Testis (tissue), 3 donors: ENCODE measurements around the gene ABCC4. TPM values are rescaled to one million over a fixed set of nuclear protein-coding genes. Genes with fewer than 3 reads are reported as not detected.

Experiments used
- DNase-seq: peaks from one replicate; pipeline ENCODE4 v3.0.0-alpha.2; 2019
- H3K27ac ChIP-seq, 2 donors: fragments of 200-600 bp; sonication (generic); one replicate each; pipeline ENCODE4 v1.5.1; 2019
- H3K27me3 ChIP-seq: fragments of 200-600 bp; sonication (generic); one replicate; pipeline ENCODE4 v1.5.1; 2019
- H3K36me3 ChIP-seq: fragments of 200-600 bp; sonication (generic); one replicate; pipeline ENCODE4 v1.5.1; 2017; ENCODE audit warnings: low read depth; ENCODE audit errors: missing control alignments
- H3K4me1 ChIP-seq: fragments of 200-600 bp; sonication (generic); one replicate; pipeline ENCODE4 v1.5.1; 2019
- H3K4me3 ChIP-seq, 2 donors: fragments of 200-600 bp; sonication (generic); one replicate each; pipeline ENCODE4 v1.5.1; 2017 to 2019
- H3K9me3 ChIP-seq: fragments of 200-600 bp; sonication (generic); one replicate; pipeline ENCODE4 v1.5.1; 2017
- POLR2A ChIP-seq: fragments of 450-650 bp; IDR thresholded peaks from one replicate; pipeline ENCODE4 v1.6.1; 2017; ENCODE audit warnings: antibody characterized with exemption, mild to moderate bottlenecking, moderate library complexity
- WGBS, 2 donors: methylation state at CpG; one replicate each; pipeline ENCODE4 v1.1.5; 2018; 5-methylcytosine and 5-hydroxymethylcytosine counted together
- intact Hi-C: fragments of 100-400 bp; cut with DNase I; formaldehyde crosslinking; loops from one replicate; pipeline ENCODE4 v1.15.1; 2023; ENCODE audit warnings: low total_unique reads
- polyA plus RNA-seq: library from polyadenylated mRNA; stranded (reverse); fragments of 350-450 nt; fragmentation: Illumina TruSeq; extraction: RNeasy Lipid Tissue Mini Kit (QIAGEN cat#74804); gene quantifications from one replicate; pipeline ENCODE4 v1.2.3, GENCODE V29; 2014; ENCODE audit warnings: low read depth, low replicate concordance; ENCODE audit not compliant: insufficient read depth
- total RNA-seq, 2 donors: library from RNA; depleted of rRNA; stranded (reverse); fragments of >200 nt; gene quantifications; one replicate each; pipeline ENCODE4 v1.2.3, GENCODE V29; 2016
- TF ChIP-seq, protein P1 (sequence below), 3 experiments: fragments of 450-650 bp in 2 of 3; fragments of 200-600 bp in 1 of 3; sonication (generic) in 1 of 3; IDR thresholded peaks; one replicate each; pipeline ENCODE4 v1.5.1; 2016 to 2019; ENCODE audit warnings: antibody characterized with exemption in 3 of 3, mild to moderate bottlenecking in 2 of 3, moderate library complexity in 1 of 3

Gene ABCC4
- total and polyA plus RNA-seq, 3 donors from 2014 or later, result 11.0 to 23.5 (median 14.9) TPM

DNA sequence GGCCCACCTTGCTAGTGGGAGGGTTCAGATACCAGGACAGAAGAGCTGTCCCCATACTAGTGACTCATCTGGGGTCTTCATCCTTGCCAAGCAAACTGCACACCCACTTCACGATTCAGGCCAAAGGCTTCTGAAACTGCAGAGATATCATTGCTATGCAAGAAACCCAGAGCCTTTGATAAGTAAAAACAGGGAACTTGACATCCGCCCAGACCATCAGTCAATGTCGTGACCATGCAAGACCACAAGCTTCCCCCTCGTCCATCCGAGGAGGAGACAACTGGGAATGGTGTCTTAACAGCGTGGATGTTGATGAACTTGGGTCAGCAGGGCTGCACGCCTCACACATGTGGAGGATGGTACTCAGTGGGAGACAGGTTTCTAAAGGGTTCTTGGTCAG lies 58.0 kb downstream of the ABCC4 start:
- no peaks in the 10 kb centered on the region for H3K9me3 ChIP-seq
- no peaks in the 10 kb centered on the region for H3K36me3 ChIP-seq
- no peak overlapping the region for H3K27ac ChIP-seq
- intact Hi-C loops, result no loop called here
- no peaks in the 10 kb centered on the region for H3K4me1 ChIP-seq
- no peak for DNase-seq
- H3K27me3 ChIP-seq, result no peaks in the 10 kb centered on the region
- WGBS, 2 donors, result 70 to 73% methylated on average over 4 to 7 of the region's 7 CpGs
- TF ChIP-seq, protein P1, sequence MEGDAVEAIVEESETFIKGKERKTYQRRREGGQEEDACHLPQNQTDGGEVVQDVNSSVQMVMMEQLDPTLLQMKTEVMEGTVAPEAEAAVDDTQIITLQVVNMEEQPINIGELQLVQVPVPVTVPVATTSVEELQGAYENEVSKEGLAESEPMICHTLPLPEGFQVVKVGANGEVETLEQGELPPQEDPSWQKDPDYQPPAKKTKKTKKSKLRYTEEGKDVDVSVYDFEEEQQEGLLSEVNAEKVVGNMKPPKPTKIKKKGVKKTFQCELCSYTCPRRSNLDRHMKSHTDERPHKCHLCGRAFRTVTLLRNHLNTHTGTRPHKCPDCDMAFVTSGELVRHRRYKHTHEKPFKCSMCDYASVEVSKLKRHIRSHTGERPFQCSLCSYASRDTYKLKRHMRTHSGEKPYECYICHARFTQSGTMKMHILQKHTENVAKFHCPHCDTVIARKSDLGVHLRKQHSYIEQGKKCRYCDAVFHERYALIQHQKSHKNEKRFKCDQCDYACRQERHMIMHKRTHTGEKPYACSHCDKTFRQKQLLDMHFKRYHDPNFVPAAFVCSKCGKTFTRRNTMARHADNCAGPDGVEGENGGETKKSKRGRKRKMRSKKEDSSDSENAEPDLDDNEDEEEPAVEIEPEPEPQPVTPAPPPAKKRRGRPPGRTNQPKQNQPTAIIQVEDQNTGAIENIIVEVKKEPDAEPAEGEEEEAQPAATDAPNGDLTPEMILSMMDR (IDR thresholded peaks at IDR 0.05), result no peak
- TF ChIP-seq POLR2A, result no peak
- no peak overlapping the region for H3K4me3 ChIP-seq

DNA sequence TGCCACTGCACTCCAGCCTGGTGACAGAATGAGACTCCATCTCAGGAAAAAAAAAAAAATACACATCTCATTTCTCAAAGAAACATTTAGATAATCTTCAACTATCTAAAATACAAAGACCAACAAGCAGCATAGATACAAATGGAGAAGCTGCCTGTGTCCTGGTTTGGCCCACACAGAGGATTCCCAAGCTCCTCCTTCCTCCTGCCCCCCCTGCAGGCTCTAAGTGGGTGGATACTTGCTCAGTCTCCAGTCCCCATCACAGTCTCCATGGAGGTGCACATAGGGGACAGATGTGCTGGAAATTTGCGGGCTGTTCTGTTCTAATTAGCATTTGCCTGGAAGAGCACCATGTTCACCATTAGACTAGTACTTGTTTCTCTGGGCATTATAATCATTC lies 59.9 kb downstream of the ABCC4 start:
- Histone ChIP-seq H3K4me1 (no peaks in the 10 kb centered on the region), H3K9me3 (no peaks in the 10 kb centered on the region), H3K4me3 (no peak overlapping the region), H3K27ac (no peak overlapping the region), H3K36me3 (no peaks in the 10 kb centered on the region), H3K27me3 (no peaks in the 10 kb centered on the region)
- WGBS, 2 donors, result 79 to 83% methylated on average over 1 of the region's 1 CpG
- intact Hi-C loops, result no loop called here
- TF ChIP-seq, protein P1 (IDR thresholded peaks at IDR 0.05), result no peak
- TF ChIP-seq POLR2A, result no peak
- DNase-seq, result no peak

GRCh38 chr13:95239283-95239682 lies 62.0 kb downstream of the ABCC4 start:
- 75 to 82% methylated on average over 2 of the region's 2 CpGs for WGBS, 2 donors
- DNase-seq, result no peak

DNA sequence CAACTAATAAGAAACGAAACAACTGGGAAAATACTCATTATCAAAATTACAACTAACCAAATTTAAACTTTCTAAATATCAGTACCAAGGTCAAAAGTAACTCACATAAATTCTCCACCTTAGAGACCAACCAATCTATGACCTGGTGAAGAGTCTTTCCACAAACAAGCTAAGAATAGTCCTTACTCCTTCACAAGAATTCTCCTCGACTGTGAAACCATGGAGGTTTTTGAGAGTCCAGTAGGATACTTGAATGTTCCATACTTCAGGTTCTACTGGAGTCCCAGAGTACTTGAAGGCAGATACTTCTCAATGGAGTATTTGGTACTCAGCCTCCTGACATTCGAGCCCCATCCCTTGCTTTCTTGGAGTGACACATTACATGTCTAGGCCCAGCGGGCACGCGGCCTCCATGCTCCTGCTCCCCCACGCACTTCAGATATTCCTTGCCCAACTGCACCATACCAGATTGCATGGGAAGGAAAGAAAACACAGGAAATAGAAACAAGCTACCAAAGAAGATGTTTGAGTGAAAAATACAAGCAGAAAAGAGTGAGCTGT lies 63.9 kb downstream of the ABCC4 start:
- Histone ChIP-seq H3K36me3 (no peaks in the 10 kb centered on the region), H3K4me3 (no peak overlapping the region), H3K27me3 (no peaks in the 10 kb centered on the region), H3K27ac (no peak overlapping the region), H3K4me1 (no peaks in the 10 kb centered on the region), H3K9me3 (no peaks in the 10 kb centered on the region)
- 92 to 95% methylated on average over 7 of the region's 7 CpGs for WGBS, 2 donors
- no peak for DNase-seq
- TF ChIP-seq, protein P1 (IDR thresholded peaks at IDR 0.05), result no peak
- TF ChIP-seq POLR2A, result no peak
- intact Hi-C loops, result no loop called here

More at GRCh38 chr13:95239283-95239682, 62.0 kb downstream of the ABCC4 start:
- Histone ChIP-seq H3K27me3 (no peaks in the 10 kb centered on the region), H3K9me3 (no peaks in the 10 kb centered on the region), H3K27ac (no peak overlapping the region), H3K4me1 (no peaks in the 10 kb centered on the region), H3K36me3 (no peaks in the 10 kb centered on the region), H3K4me3 (no peak overlapping the region)
- TF ChIP-seq POLR2A, result no peak
- TF ChIP-seq, protein P1 (IDR thresholded peaks at IDR 0.05), result no peak
- intact Hi-C loops, result no loop called here

DNA sequence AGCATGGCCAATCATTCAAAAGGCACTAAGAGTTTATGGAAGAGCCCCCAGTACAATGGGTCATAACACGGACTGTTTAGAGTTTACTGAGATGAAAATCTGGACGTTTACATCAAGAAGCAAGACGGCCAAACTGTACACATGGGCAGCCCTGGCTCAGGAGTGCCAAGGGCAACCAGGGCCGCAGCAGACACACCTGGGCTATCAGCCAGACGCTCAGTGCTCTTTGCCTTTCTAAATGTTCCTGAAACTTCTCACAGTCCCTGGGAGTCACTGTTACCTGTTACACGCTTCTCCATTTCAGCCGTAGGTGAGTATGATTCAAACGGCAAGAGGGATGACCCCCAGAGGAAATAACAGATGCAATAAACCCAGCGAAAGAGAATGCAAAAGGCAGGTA lies 64.5 kb downstream of the ABCC4 start:
- H3K9me3 ChIP-seq, result no peaks in the 10 kb centered on the region
- no peaks in the 10 kb centered on the region for H3K4me1 ChIP-seq
- 88 to 94% methylated on average over 5 to 9 of the region's 9 CpGs for WGBS, 2 donors
- intact Hi-C loops, result no loop called here
- TF ChIP-seq, protein P1 (IDR thresholded peaks at IDR 0.05), result no peak
- TF ChIP-seq POLR2A, result no peak
- no peaks in the 10 kb centered on the region for H3K36me3 ChIP-seq
- no peaks in the 10 kb centered on the region for H3K27me3 ChIP-seq
- DNase-seq, result no peak
- H3K27ac ChIP-seq, result no peak overlapping the region
- H3K4me3 ChIP-seq, result no peak overlapping the region
